Measurements from ENCODE around the gene CAVIN4.
A peak's percentile ranks its signal among the peaks of the same experiment; 100 is the strongest.

Gene CAVIN4

DNA sequence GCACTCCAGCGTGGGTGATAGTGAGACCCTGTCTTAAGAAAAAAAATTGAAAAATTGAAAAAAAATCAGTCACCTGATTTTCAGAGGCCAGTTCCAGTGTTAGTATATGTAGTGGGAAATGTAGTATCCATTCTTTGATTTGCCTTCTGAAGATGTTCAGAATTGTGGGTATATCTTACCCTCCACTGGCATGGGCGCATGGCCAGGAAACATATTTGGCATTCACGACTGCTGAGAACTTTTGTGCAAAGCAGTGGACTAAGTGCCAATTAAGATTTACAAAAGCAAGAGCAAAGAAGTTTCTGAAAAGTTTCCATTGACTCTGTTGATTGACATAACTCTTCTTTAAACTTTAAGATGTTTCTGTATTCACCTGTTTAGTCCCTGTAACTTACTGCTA is 2.4 kb downstream of the CAVIN4 start:
- TF ChIP-seq RAD21 (IDR thresholded peaks at IDR 0.05; ENCODE audit: low read depth) (no peak), EGR1 (IDR thresholded peaks at IDR 0.05) (no peak)
- TF ChIP-seq, protein P1, sequence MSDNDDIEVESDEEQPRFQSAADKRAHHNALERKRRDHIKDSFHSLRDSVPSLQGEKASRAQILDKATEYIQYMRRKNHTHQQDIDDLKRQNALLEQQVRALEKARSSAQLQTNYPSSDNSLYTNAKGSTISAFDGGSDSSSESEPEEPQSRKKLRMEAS (IDR thresholded peaks at IDR 0.05): no peak

DNA sequence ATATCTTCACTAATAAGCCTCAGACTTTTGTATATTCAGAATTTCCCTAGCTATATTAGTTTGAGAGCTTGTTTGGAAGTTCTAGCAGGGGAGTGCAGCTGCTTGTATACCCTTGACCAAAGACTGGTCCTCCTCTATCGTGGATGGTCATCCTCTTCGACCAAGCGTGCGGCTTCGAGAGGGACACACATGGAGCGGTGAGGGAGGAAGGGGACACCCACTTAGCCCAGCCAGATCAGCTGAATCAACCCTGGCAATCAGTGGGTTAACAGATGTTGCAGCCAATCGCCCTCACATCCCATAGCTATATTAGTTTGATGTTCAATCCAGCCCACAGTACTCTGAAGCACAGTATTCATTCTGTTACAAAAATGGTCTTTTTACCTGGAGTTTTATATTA is 3.2 kb downstream of the CAVIN4 start:
- no peak for TF ChIP-seq TEAD4 (IDR thresholded peaks at IDR 0.05)
- TF ChIP-seq YY1 (IDR thresholded peaks at IDR 0.05; ENCODE audit: low read depth): no peak

DNA sequence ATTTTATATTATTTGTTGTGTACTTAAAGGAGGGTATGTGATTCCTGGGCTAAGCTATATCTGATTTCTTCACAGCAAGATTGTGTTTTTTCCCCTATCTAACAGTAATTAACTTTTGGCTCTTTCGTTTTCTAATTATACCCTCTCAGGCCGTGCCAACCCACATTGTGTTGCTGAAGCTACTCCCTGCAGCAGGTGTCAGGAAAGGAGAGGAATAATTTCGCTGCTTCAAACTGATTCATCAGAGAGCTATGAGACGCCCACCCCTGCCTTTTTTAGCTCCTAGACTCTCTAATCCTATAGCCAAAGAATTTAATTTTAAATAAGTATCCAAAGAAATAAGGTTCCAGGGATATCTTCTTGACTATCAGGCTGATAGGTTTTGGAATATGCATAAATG is 3.8 kb downstream of the CAVIN4 start:
- TF ChIP-seq NFIC (IDR thresholded peaks at IDR 0.05): no peak
- TF ChIP-seq EGR1 (IDR thresholded peaks at IDR 0.05): no peak
- TF ChIP-seq CREB1 (IDR thresholded peaks at IDR 0.05; ENCODE audit: low read depth): no peak
- TF ChIP-seq YY1 (IDR thresholded peaks at IDR 0.05; ENCODE audit: low read depth): no peak
- no peak for TF ChIP-seq TEAD4 (IDR thresholded peaks at IDR 0.05)
- TF ChIP-seq ZBTB7A (IDR thresholded peaks at IDR 0.05; ENCODE audit: low read depth): no peak
- TF ChIP-seq TCF12 (IDR thresholded peaks at IDR 0.05; ENCODE audit: low read depth): no peak
- no peak for TF ChIP-seq EP300 (IDR thresholded peaks at IDR 0.05; ENCODE audit: borderline replicate concordance)
- TF ChIP-seq TAF1 (IDR thresholded peaks at IDR 0.05; ENCODE audit: low read depth): no peak

DNA sequence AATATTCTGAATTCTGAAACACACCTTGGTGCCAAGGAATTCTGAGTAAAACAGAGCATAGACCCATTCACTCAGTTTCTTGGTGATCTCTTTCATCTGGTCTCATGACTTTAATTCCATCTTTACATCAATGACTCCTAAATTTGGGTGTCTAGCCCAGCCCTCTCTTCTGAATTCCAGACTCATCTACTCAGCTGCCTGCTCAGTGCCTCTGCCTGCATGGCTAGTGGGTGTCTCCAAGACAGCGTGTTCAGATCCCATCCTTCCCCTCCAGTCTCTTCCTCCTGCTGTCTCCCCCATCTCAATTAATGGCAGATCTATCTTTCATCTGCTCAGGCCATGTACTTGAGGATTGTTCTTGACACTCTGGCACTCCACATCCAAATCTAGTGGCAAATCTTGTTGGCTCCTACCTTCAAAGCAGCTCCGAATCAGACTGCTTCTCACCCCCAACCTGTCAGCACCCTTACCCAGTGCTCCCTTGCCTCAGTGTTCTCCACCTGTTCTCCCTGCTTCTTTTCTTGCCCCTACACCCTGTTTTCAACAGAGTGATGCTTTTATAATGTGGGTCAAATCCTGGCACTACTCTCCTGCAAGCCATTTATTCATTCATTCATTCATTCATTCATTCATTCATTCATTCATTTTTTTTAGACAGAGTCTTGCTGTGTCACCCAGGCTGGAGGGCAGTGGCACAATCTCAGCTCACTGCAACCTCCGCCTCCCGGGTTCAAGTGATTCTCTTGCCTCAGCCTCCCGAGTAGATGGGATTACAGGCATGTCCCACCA is 5.3 kb downstream of the CAVIN4 start:
- TF ChIP-seq NFIC (IDR thresholded peaks at IDR 0.05) (no peak), TAF1 (IDR thresholded peaks at IDR 0.05; ENCODE audit: low read depth) (no peak), FOXM1 (IDR thresholded peaks at IDR 0.05; ENCODE audit: borderline replicate concordance, low read depth) (no peak), YY1 (IDR thresholded peaks at IDR 0.05; ENCODE audit: low read depth) (no peak), RAD21 (IDR thresholded peaks at IDR 0.05; ENCODE audit: low read depth) (no peak), EP300 (IDR thresholded peaks at IDR 0.05; ENCODE audit: borderline replicate concordance) (no peak), CREB1 (IDR thresholded peaks at IDR 0.05; ENCODE audit: low read depth) (no peak), ZBTB7A (IDR thresholded peaks at IDR 0.05; ENCODE audit: low read depth) (no peak), CEBPB (IDR thresholded peaks at IDR 0.05) (no peak), EGR1 (IDR thresholded peaks at IDR 0.05) (no peak), TCF12 (IDR thresholded peaks at IDR 0.05; ENCODE audit: low read depth) (no peak), TEAD4 (IDR thresholded peaks at IDR 0.05) (no peak)
- TF ChIP-seq, protein P2, sequence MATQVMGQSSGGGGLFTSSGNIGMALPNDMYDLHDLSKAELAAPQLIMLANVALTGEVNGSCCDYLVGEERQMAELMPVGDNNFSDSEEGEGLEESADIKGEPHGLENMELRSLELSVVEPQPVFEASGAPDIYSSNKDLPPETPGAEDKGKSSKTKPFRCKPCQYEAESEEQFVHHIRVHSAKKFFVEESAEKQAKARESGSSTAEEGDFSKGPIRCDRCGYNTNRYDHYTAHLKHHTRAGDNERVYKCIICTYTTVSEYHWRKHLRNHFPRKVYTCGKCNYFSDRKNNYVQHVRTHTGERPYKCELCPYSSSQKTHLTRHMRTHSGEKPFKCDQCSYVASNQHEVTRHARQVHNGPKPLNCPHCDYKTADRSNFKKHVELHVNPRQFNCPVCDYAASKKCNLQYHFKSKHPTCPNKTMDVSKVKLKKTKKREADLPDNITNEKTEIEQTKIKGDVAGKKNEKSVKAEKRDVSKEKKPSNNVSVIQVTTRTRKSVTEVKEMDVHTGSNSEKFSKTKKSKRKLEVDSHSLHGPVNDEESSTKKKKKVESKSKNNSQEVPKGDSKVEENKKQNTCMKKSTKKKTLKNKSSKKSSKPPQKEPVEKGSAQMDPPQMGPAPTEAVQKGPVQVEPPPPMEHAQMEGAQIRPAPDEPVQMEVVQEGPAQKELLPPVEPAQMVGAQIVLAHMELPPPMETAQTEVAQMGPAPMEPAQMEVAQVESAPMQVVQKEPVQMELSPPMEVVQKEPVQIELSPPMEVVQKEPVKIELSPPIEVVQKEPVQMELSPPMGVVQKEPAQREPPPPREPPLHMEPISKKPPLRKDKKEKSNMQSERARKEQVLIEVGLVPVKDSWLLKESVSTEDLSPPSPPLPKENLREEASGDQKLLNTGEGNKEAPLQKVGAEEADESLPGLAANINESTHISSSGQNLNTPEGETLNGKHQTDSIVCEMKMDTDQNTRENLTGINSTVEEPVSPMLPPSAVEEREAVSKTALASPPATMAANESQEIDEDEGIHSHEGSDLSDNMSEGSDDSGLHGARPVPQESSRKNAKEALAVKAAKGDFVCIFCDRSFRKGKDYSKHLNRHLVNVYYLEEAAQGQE (IDR thresholded peaks at IDR 0.05; ENCODE audit: low read depth): no peak
- TF ChIP-seq, protein P1 (IDR thresholded peaks at IDR 0.05): no peak
- TF ChIP-seq, protein P3, sequence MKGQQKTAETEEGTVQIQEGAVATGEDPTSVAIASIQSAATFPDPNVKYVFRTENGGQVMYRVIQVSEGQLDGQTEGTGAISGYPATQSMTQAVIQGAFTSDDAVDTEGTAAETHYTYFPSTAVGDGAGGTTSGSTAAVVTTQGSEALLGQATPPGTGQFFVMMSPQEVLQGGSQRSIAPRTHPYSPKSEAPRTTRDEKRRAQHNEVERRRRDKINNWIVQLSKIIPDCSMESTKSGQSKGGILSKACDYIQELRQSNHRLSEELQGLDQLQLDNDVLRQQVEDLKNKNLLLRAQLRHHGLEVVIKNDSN (IDR thresholded peaks at IDR 0.05): no peak

DNA sequence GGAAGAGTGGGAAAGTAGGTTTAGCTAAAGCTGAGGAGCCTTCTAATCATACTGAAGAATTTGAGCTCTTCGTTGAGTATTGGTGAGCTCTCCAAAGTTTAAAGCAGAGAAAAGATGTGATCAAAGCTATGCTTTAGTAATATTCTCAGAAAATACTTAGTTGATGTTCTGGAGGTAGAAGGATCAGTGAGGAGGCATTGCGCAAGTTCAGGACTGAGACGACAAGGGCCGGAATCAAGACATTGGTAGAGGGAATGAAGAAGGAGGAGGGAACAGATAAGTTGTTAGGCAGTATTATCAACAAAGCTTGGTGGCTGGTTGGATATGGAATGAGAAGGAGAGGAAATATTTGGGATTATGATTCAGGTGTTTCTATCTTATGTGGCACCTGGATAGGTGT is 7.1 kb downstream of the CAVIN4 start:
- TF ChIP-seq, protein P3 (IDR thresholded peaks at IDR 0.05): no peak
- TF ChIP-seq CEBPB (IDR thresholded peaks at IDR 0.05): peak; percentile 75

DNA sequence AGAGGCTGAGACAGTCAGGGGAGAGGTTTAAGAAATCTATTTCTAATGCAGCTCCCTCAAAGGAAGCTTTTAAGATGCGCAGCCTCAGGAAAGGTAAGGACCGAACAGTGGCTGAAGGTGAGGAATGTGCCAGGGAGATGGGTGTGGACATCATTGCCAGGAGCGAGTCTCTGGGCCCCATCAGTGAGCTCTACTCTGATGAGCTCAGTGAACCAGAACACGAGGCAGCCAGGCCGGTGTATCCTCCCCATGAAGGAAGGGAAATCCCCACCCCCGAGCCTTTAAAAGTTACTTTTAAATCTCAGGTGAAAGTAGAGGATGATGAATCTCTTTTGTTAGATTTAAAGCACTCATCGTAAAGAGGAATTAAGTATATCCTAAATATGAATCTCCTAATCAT is 8.2 kb downstream of the CAVIN4 start:
- TF ChIP-seq TAF1 (IDR thresholded peaks at IDR 0.05; ENCODE audit: low read depth) (no peak), EP300 (IDR thresholded peaks at IDR 0.05; ENCODE audit: borderline replicate concordance) (no peak), NFIC (IDR thresholded peaks at IDR 0.05) (no peak), CREB1 (IDR thresholded peaks at IDR 0.05; ENCODE audit: low read depth) (no peak), RAD21 (IDR thresholded peaks at IDR 0.05; ENCODE audit: low read depth) (no peak), TEAD4 (IDR thresholded peaks at IDR 0.05) (no peak), TCF12 (IDR thresholded peaks at IDR 0.05; ENCODE audit: low read depth) (no peak), FOXM1 (IDR thresholded peaks at IDR 0.05; ENCODE audit: borderline replicate concordance, low read depth) (no peak)
- TF ChIP-seq, protein P1 (IDR thresholded peaks at IDR 0.05): no peak
- TF ChIP-seq, protein P3 (IDR thresholded peaks at IDR 0.05): no peak

DNA sequence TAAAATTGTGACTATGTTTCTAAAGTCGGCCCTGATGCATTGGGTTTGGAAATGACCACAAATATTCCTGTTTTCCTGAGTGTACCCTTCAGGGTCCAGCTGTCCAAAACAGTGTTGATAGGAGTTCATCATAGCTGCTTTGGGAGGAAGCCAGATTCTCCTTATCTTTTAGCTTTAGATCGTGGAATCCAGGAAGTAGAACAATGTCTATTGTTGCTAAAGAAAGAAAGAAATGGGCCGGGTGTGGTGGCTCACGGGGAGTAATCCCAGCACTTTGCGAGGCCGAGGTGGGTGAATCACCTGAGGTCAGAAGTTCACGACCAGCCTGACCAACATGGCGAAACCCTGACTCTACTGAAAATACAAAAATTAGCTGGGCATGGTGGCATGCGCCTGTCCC is 9.5 kb downstream of the CAVIN4 start:
- no peak for TF ChIP-seq RAD21 (IDR thresholded peaks at IDR 0.05; ENCODE audit: low read depth)
- TF ChIP-seq TCF12 (IDR thresholded peaks at IDR 0.05; ENCODE audit: low read depth): no peak

DNA sequence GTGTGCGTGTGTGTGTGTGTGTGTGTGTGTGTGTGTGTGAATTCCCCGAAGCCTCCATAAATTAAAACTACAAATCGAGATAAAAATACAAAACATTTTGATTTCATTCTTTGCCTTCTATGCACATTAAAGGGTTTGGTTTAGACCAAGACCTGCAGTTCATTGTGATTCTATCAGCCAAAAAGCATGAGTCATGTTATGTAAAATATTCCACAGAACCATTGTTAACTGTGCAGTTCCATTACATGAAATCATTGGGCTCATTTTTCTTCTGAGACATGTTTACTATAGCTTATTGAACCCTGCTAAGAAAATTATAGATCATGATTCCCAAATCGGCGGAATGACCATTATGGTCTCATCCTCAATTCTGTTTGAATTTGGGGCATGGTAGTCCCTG is 11.7 kb downstream of the CAVIN4 start:
- no peak for TF ChIP-seq FOXM1 (IDR thresholded peaks at IDR 0.05; ENCODE audit: borderline replicate concordance, low read depth)
- no peak for TF ChIP-seq TCF12 (IDR thresholded peaks at IDR 0.05; ENCODE audit: low read depth)
- TF ChIP-seq CREB1 (IDR thresholded peaks at IDR 0.05; ENCODE audit: low read depth): no peak
- no peak for TF ChIP-seq RAD21 (IDR thresholded peaks at IDR 0.05; ENCODE audit: low read depth)
- TF ChIP-seq EGR1 (IDR thresholded peaks at IDR 0.05): no peak
- no peak for TF ChIP-seq NFIC (IDR thresholded peaks at IDR 0.05)
- no peak for TF ChIP-seq YY1 (IDR thresholded peaks at IDR 0.05; ENCODE audit: low read depth)
- TF ChIP-seq TAF1 (IDR thresholded peaks at IDR 0.05; ENCODE audit: low read depth): no peak
- TF ChIP-seq CEBPB (IDR thresholded peaks at IDR 0.05): no peak
- no peak for TF ChIP-seq ZBTB7A (IDR thresholded peaks at IDR 0.05; ENCODE audit: low read depth)
